CD4-positive, alpha-beta T cell treated with Interferon alpha-2 for 1 hour (primary cell): ENCODE measurements around the gene CFAP54.
"Not testable (repeated sequence)": the region's sequence is repeated elsewhere in the genome, so short reads cannot be mapped to it uniquely, and the experiment has no call there.

ENCODE experiments used
- DNase-seq, 2 donors: peaks; one replicate each; pipeline ENCODE4 v3.0.0-alpha.2; 2020 to 2022

The CFAP54 gene

DNA sequence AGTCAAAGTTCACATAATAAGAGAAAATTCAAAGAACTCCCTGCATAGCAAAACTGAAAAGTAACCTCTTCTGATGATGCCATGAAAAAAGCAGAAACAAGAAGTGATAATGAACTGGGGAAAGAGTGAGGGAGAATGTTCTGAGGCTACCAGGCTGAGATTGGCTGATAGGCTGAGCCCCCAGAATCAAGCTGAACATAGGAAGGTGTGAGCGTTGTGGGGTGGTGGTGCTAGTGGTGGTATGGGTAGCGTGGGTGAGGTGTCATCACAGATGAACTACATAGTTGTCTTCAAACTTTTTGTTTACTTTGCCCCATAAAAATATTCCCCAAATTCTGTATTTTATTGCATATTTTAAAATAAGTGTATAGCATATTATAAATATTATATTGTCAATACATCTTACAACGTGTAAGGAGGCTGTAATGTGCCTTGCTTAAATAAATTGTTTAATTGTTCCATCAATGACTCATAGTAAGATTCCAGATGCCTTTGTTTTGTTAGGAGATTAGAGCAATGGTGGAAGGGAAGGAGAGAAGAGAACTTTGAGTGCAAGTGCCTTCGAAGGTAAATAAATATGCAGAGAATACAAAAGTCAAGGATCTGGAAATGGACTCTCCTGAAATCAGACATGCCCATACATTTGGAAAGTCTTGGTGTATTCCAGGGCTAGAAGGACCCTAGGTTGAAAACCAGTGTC lies 15.8 kb upstream of the CFAP54 start:
- DNase-seq: peak; percentile 19 to 47

- no peak for DNase-seq
These were observed 15.2 kb upstream of the CFAP54 start for GRCh38 chr12:96474206-96474605.

DNA sequence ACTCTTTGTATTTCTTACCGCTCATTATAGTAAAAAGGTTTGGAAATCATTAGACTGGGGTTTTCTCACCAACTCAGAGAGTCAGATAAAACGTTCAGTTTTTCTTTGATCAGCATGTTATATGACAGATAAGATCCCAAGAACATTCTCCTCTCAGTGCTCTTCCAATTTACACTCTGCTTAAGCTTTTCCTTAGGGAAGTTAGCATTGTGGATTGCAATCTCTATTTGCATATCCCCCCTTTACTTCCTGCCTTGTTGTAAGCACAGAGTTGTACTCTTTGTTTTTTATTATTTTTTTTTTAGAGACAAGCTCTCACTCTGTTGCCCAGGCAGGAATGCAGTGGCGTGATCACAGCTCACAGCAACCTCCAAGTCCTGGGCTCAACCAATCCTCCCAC lies 11.4 kb upstream of the CFAP54 start:
- DNase-seq: no peak

- no peak for DNase-seq
These were observed 7.3 kb upstream of the CFAP54 start for GRCh38 chr12:96482086-96482485.

DNA sequence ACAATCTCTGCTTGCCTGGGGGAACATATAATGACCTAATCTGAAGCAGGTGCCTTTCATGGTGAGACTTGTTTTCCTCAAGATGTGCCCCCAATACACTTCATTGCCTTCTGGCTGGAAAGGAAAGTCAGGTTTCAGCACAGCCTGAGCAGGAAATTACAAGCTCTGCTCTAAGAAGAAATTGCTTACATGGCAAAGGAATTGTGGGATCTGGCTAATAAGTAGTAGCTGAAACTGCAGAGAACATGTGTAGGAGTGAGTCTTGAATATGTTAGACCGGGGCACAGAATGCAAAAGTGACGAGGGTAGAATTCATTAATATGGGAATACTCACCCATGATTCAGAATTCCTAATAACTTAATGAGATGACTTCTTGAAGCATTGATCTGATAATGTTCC lies 6.3 kb upstream of the CFAP54 start:
- no peak for DNase-seq

DNA sequence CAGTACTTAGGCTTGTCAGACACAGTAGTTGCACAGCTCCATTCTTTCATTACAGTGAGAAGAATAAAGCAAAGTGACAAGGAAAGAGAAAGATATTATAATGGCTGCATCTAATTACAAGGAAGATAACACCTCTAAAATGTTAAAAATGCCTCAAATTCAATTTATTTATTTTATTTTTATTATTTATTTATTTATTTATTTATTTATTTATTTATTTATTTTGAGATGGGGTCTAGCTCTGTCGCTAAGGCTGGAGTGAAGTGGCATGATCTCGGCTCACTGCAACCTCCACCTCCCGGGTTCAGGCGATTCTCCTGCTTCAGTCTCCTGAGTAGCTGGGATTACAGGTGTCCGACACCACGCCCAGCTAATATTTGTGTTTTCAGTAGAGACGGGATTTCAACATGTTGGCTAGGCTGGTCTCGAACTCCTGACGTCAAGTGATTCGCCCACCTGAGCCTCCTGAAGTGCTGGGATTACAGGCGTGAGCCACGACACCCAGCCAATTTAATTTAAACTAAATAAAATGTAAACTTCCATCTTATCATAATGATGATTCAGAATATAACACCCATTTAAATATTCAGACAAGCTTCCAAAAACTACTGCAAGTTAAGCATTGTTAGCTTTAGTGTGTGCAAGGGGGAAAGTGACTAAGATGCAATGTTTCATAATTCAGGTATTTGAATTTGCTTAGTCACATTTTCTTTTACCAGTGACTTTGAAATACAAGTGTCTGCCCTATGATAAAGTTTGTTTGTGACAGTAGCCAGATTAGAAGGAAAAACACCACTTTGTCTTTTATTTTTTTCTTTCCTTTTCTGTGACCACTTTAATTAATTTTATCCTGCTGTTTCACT lies 2.4 kb upstream of the CFAP54 start:
- DNase-seq: no peak

DNA sequence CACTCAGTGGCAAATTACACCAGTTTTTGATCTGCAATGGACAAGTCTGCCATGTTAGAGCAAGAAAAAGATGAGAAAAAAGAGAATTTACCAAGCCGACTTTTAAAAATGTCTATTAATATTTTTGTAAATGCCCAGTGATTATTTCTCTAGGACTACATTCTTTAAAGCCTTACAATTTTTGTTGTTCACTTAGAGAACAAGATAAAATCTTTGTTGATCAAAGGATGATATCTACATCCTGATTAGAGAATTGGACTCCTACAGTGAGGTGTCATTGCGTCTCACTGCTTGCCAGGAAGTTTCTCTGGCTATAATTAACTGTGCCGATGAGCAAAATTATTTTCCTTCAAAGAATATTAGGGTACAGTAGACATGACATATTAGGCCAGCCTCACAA lies 1.7 kb upstream of the CFAP54 start:
- DNase-seq: no peak

DNA sequence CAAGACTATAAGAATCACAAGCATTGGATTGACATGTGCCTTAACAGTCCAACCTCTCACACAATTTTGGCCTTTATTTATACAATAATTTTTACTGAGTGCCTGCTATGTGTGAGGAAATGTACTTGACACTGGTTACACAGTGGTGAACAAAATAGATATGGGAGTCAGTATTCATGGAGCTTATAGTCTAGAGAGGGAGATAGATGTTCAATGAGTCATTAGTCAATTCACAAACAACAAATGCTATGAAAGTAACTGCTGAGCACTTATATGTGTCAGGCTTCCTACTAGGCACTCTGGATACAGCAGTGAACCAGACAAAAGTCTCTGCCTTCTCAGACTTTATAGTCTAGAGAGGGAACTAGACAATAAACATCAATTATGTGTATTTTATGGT lies 3.7 kb downstream of the CFAP54 start:
- DNase-seq: no peak

DNA sequence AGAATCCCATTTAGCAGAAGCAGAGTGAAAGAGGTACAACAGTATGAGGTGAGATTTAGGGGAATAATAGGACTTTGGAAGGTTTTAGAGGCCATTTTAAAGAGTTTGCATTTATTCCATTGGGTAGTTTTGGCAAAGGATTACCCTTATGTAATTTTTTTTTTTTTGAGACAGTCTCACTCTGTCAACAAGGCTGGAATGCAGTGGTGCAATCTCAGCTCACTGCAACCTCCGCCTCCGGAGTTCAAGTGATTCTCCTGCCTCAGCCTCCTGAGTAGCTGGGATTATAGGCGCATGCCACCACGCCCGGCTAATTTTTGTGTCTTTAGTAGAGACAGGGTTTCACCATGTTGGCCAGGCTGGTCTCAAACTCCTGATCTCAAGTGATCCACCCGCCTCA lies 4.8 kb downstream of the CFAP54 start:
- not testable (repeated sequence) for DNase-seq

- no peak for DNase-seq
These were observed 5.8 kb downstream of the CFAP54 start for GRCh38 chr12:96495155-96495554.

DNA sequence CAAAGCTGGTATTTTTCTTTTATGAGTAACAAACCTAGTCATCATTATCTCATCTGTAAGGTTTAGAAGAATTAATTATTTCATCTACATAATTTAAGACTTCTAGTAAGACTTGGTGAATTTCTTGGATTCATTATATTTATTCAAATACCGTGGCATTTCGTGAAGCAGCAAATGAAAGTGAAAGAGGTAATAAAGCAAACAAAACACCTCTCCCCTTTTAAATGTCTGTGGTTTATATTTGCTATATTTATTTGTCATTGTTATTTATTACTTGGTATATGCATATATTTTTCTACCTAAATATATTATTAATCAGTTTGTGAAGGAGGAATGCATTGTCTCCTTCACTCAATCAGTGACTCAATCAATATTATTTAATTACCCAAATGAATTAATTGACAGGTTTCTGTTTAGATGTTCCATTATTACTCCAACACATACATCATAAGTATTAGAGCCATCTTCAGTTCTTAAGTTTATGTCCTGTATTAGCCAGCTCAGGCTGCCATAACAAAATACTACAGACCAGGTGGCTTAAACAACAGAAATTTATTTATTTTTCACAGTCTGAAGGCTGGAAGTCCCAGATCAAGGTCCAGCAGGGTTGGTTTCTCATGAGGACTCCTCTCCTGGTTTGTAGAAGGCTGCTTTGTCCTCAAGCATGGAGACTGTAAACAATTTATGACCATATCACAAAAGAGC lies 6.6 kb downstream of the CFAP54 start:
- peak in 1 of 2 donors; percentile 49 for DNase-seq

GRCh38 chr12:96496944-96497343 lies 7.6 kb downstream of the CFAP54 start:
- DNase-seq: no peak

DNA sequence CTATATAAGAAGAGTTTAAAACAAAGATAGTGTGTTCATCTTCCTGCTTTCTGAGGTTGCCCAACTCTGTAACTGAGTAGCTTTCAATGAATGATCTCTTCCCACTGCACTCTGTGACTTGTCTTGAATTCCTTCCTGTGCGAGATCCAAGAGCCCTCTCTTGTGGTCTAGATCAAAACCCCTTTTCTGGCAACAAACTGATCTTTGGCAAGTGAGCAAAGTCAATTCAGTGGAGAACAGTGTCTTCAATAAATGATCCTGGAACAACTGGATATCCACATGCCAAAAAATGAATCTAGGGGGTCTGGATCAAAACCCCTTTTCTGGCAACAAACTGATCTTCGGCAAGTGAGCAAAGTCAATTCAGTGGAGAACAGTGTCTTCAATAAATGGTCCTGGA lies 8.5 kb downstream of the CFAP54 start:
- no peak for DNase-seq

DNA sequence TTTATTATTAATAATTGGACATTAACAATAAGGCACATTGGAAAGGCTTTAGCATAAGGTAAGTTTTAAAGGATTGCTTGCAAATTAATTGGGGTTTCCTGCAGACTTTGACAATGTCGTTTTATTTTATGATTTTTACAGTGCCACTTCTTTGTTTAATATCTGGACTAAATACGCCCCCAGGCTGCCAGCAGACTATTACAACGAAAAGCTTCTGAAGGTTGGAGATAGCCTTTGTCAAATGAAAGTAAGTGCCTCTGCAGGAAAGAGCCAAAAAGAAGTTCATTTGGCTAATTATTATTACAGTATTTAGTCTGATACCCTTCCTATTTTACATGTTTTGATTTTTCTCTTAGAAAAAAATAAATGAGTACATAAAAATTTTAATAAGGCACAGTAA lies 11.3 kb downstream of the CFAP54 start:
- peak in 1 of 2 donors; percentile 31 for DNase-seq

DNA sequence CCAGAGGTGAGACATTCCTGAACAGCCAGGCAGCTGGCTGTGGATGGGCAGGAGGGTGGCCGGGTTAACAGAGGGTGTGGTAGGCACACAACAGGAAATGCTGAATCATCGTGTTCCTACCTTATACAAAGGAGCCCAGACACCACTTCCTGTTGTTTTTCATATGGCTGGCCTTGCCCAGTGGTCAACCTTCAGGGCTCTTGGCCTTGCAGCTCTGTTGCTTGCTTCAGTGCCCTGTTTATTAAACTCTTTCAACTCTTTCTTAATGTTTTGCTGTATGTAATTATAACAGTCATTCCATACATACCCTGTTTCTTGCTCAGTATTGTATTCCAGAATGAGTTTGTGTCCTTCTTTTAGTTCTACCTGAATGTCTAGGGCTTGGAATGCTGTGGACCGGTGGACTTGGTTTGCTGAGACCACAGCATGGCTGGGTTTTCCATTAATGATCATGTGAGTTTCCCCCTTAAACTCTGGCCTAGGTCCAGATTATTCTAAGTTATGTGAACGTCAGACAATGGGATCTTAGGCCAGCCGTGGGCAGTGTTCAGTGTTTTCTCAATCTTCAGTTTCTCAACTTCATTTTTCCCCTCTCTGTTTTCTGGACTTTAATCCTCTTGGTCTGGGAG lies 11.9 kb downstream of the CFAP54 start:
- DNase-seq: peak; percentile 41 to 69

DNA sequence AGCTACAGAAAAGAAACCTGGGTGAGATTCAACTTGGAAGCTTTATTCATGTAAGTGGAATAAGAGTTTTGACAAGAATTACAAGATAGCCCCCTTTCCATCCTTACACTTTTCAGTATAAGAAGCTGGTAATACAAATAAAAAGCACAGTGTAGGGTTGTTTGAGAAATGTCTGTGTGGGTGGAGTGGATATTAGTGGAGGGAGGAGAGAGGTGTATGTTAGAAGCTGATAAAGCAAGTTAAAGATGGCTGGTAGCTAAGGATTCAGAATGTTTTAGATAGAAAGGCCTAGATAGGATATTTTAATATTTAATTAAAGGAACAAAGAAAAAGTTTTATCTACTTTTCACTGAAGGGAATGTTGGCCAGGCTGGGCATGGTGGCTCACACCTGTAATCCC lies 12.5 kb downstream of the CFAP54 start:
- DNase-seq: no peak

- DNase-seq: no peak
These were observed 13.1 kb downstream of the CFAP54 start for GRCh38 chr12:96502477-96502876.

GRCh38 chr12:96502949-96503532 lies 13.7 kb downstream of the CFAP54 start:
- DNase-seq: no peak

DNA sequence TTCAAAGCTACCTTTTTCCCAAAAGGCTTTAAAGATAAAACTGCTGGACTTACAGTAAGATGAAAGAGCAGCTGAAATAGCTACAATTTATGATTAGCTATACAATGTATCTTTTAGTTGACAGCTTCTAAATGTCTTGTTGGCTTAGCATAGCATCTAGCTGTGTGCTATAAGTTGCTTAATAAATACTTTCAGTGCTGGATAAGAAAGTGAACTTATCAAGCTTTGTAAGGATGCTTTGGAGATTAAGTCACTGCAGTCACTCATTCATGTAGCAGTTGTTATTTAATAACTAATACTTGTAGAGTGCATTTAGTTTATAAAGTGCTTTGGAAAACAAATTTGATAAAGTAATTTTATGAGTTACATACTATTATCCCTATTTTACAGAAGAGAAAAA lies 14.6 kb downstream of the CFAP54 start:
- DNase-seq: no peak

DNA sequence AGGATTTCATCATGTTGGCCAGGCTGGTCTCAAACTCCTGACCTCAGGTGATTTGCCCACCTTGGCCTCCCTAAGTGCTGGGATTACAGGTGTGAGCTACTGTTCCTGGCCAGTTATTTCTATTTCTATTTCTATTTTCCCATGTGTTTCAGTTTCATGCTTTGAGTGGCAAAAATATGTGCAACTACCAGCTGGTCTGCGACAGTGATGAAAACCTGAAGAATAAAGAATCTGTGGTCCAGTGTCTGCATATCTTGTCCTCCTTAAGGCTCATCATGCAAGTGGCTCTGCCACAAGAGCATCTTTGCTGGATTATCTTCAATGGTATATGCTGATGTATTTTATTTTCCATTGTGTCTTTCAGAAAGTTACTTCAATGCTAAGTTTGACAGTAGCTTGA lies 17.4 kb downstream of the CFAP54 start:
- no peak for DNase-seq

GRCh38 chr12:96510306-96510764 lies 21.0 kb downstream of the CFAP54 start:
- no peak for DNase-seq

- DNase-seq: no peak
These were observed 23.8 kb downstream of the CFAP54 start for GRCh38 chr12:96513166-96513565.

DNA sequence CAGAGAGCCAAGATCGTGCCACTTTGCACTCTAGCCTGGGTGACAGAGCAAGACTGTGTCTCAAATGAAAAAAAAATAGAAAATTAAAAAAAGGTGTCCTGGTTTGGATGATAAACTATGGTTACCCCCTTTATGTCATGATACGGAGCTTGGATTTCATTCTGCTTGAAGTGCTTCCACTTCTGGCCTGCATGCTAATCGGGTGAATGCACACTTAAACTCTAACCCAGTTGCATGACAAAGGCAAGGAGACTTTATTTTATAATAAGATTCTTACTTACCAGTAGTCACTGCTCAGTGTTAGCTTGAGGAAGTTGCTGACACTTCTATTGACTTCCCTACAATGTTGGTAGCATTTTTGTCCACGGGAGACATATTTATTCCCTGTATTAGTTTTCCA lies 24.3 kb downstream of the CFAP54 start:
- DNase-seq: no peak
